Gastroesophageal sphincter (tissue), 3 donors: Measurements from ENCODE around the gene MARCHF4.

Source experiments
- EP300 ChIP-seq: sonication (generic); formaldehyde crosslinking; IDR thresholded peaks from one replicate; pipeline ENCODE4 v1.6.1; 2017; ENCODE audit warnings: antibody characterized with exemption, mild to moderate bottlenecking
- TF ChIP-seq, protein P1 (sequence below), 4 experiments: fragments of 200-600 bp in 2 of 4; fragments of 450-650 bp in 2 of 4; sonication (generic) in 1 of 4; IDR thresholded peaks; one replicate each; pipeline ENCODE4 v1.5.1; 2017 to 2019; ENCODE audit warnings: antibody characterized with exemption in 4 of 4, mild to moderate bottlenecking in 2 of 4, moderate library complexity in 2 of 4

DNA sequence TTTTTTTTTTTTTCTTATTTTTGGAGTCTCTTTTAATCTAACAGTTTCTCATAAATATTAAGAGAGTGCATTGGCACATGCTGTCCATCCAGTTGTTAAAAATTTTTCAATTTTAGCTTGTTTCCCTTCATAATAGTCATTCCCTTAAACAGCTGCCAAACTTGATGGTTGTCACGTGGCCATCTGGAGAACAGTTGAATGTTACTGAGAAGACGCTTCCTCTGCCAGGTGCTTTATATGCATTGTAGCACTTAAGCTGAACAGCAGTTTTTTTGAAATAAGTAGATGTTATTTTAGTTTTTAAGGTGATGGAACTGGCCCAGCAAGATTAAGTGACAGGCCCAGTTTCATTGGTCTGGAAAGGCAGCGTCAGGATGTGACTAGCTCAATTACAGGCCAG lies 43.3 kb upstream of the MARCHF4 start:
- TF ChIP-seq, protein P1, sequence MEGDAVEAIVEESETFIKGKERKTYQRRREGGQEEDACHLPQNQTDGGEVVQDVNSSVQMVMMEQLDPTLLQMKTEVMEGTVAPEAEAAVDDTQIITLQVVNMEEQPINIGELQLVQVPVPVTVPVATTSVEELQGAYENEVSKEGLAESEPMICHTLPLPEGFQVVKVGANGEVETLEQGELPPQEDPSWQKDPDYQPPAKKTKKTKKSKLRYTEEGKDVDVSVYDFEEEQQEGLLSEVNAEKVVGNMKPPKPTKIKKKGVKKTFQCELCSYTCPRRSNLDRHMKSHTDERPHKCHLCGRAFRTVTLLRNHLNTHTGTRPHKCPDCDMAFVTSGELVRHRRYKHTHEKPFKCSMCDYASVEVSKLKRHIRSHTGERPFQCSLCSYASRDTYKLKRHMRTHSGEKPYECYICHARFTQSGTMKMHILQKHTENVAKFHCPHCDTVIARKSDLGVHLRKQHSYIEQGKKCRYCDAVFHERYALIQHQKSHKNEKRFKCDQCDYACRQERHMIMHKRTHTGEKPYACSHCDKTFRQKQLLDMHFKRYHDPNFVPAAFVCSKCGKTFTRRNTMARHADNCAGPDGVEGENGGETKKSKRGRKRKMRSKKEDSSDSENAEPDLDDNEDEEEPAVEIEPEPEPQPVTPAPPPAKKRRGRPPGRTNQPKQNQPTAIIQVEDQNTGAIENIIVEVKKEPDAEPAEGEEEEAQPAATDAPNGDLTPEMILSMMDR (IDR thresholded peaks at IDR 0.05): no peak
- TF ChIP-seq EP300: no peak
